Measurements from ENCODE around the gene FN3KRP.

FN3KRP gene

DNA sequence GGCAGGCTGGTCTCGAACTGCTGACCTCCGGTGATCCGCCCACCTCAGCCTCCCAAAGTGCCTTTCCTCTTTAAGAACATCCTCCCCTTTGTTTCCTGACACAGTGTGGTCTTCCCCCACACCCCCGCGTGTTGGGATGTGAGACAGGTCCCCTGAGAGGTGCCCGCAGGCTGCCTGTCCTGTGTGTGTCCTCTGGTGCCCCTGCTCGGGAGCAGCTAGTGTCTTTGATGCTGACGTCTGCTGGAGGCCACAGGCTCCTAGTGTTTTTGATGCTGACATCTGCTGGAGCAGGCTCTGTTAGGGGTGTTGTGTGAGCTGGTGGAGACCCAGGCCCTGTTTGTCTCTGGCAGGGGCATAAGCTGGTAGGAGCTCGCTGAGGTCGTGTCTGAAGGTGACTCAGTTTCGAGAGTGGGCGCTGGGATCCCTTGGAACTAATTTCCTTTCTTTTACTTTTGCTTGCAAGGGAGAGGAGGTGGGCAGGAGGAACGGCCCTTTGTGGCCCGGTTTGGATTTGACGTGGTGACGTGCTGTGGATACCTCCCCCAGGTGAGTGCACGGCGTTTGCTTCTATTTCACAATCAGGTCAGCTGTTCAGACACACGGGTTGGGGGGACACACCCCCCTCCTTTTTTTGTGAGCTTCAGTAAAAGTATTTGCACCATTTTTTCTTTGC lies 6.0 kb downstream of the FN3KRP start:
- TF ChIP-seq, protein P1, sequence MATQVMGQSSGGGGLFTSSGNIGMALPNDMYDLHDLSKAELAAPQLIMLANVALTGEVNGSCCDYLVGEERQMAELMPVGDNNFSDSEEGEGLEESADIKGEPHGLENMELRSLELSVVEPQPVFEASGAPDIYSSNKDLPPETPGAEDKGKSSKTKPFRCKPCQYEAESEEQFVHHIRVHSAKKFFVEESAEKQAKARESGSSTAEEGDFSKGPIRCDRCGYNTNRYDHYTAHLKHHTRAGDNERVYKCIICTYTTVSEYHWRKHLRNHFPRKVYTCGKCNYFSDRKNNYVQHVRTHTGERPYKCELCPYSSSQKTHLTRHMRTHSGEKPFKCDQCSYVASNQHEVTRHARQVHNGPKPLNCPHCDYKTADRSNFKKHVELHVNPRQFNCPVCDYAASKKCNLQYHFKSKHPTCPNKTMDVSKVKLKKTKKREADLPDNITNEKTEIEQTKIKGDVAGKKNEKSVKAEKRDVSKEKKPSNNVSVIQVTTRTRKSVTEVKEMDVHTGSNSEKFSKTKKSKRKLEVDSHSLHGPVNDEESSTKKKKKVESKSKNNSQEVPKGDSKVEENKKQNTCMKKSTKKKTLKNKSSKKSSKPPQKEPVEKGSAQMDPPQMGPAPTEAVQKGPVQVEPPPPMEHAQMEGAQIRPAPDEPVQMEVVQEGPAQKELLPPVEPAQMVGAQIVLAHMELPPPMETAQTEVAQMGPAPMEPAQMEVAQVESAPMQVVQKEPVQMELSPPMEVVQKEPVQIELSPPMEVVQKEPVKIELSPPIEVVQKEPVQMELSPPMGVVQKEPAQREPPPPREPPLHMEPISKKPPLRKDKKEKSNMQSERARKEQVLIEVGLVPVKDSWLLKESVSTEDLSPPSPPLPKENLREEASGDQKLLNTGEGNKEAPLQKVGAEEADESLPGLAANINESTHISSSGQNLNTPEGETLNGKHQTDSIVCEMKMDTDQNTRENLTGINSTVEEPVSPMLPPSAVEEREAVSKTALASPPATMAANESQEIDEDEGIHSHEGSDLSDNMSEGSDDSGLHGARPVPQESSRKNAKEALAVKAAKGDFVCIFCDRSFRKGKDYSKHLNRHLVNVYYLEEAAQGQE (IDR thresholded peaks at IDR 0.05; ENCODE audit: insufficient read depth in 1 of 2, low read depth in 2 of 2, low read length in 2 of 2): no peak
- TF ChIP-seq FOXP2 (optimal IDR thresholded peaks at IDR 0.05; ENCODE audit: borderline replicate concordance, extremely low read depth, extremely low read length, insufficient read depth) (no peak), TAF1 (IDR thresholded peaks at IDR 0.05; ENCODE audit: borderline replicate concordance, insufficient read depth, low read length) (no peak), SIN3A (IDR thresholded peaks at IDR 0.05; ENCODE audit: borderline replicate concordance, insufficient read depth, low read length) (no peak), POLR2AphosphoS5 (IDR thresholded peaks at IDR 0.05; ENCODE audit: low read depth, low read length) (no peak)

DNA sequence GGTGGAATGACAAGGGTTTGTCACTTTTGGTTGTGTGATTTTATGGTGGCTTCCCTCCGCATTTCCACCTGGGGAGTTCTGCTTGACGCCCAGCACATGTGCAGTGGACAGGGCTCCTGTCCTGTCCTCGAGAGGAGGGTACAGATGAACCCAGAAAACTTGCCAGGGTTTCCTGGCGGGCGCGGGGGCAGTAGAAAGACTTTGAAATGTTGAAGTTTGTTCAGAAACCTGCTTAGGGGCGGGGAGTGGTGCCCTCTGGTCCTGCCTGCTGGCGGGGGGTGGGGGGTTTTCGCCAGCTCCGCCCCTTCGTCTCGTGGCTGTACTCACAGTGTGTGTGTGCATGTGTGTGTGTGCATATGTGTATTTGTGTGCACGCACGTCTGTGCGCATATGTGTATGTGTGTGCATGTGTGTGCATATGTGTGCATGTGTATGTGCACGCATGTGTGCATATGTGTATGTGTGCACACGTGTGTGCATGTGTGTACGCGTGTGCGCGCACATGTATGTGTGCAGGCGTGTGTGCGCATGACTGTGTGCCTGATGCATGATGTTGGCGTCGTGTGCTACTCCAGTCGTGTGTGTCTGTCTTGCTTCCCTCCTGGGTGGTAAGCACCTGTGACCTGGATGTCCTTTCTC lies 6.8 kb downstream of the FN3KRP start:
- TF ChIP-seq SIN3A (IDR thresholded peaks at IDR 0.05; ENCODE audit: borderline replicate concordance, insufficient read depth, low read length): no peak
- no peak for TF ChIP-seq TAF1 (IDR thresholded peaks at IDR 0.05; ENCODE audit: borderline replicate concordance, insufficient read depth, low read length)
- TF ChIP-seq, protein P1 (IDR thresholded peaks at IDR 0.05; ENCODE audit: insufficient read depth in 1 of 2, low read depth in 2 of 2, low read length in 2 of 2): no peak
- TF ChIP-seq FOXP2 (optimal IDR thresholded peaks at IDR 0.05; ENCODE audit: borderline replicate concordance, extremely low read depth, extremely low read length, insufficient read depth): no peak
- TF ChIP-seq POLR2AphosphoS5 (IDR thresholded peaks at IDR 0.05; ENCODE audit: low read depth, low read length): no peak

DNA sequence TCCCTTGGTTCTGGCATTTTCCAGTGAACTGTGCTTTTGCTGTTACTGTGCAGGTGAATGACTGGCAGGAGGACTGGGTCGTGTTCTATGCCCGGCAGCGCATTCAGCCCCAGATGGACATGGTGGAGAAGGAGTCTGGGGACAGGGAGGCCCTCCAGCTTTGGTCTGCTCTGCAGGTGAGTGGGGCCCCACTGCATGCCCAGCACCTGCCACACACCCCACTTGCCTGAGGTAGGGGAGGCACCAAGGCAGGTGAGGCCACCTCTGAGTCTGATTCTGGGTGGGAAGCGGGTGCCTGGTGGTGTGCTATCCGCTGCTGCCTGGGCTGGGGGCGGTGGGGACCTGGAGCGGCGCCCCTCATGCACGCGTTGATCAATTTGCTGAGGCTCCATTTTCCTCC lies 9.9 kb downstream of the FN3KRP start:
- TF ChIP-seq FOXP2 (optimal IDR thresholded peaks at IDR 0.05; ENCODE audit: borderline replicate concordance, extremely low read depth, extremely low read length, insufficient read depth) (no peak), SIN3A (IDR thresholded peaks at IDR 0.05; ENCODE audit: borderline replicate concordance, insufficient read depth, low read length) (no peak), POLR2AphosphoS5 (IDR thresholded peaks at IDR 0.05; ENCODE audit: low read depth, low read length) (no peak), TAF1 (IDR thresholded peaks at IDR 0.05; ENCODE audit: borderline replicate concordance, insufficient read depth, low read length) (no peak)
- TF ChIP-seq, protein P1 (IDR thresholded peaks at IDR 0.05; ENCODE audit: insufficient read depth in 1 of 2, low read depth in 2 of 2, low read length in 2 of 2): no peak

DNA sequence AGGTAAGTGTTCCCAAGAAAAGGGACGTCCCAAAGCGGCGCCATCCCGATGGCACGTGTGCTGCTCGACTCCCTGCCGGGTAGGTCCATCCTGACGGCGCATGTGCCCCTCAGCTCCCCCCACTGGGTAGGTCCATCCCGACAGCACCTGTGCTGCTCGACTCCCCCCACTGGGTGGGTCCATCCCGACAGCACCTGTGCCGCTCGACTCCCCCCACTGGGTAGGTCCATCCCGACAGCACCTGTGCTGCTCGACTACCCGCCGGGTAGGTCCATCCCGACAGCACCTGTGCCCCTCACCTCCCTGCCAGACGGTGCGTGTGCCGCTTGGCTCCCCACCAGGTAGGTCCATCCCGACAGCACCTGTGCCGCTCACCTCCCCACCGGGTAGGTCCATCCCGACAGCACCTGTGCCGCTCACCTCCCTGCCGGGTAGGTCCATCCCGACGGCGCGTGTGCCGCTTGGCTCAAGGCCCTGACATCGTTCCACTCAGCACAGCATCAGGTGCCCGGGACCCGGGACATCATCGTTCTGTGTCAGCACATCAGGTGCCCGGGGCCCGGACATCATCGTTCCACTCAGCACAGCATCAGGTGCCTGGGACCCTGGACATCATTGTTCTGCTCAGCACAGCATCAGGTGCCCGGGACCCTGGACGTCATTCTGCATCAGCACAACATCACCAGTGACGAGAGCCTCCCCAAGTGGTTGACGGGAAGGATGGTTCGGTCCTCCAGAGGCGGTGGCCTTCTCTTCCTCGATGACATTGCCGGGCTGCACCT lies 13.2 kb downstream of the FN3KRP start:
- TF ChIP-seq FOXP2 (optimal IDR thresholded peaks at IDR 0.05; ENCODE audit: borderline replicate concordance, extremely low read depth, extremely low read length, insufficient read depth) (no peak), TAF1 (IDR thresholded peaks at IDR 0.05; ENCODE audit: borderline replicate concordance, insufficient read depth, low read length) (no peak), POLR2AphosphoS5 (IDR thresholded peaks at IDR 0.05; ENCODE audit: low read depth, low read length) (no peak), SIN3A (IDR thresholded peaks at IDR 0.05; ENCODE audit: borderline replicate concordance, insufficient read depth, low read length) (no peak)
- TF ChIP-seq, protein P1 (IDR thresholded peaks at IDR 0.05; ENCODE audit: insufficient read depth in 1 of 2, low read depth in 2 of 2, low read length in 2 of 2): no peak
